ENCODE measurements around the gene HNRNPAB.
"Not testable (repeated sequence)": the region's sequence is repeated elsewhere in the genome, so short reads cannot be mapped to it uniquely, and the experiment has no call there.

HNRNPAB gene

GRCh38 chr5:178213003-178213461, 8.7 kb downstream of the HNRNPAB start:
- no peak for DNase-seq

DNA sequence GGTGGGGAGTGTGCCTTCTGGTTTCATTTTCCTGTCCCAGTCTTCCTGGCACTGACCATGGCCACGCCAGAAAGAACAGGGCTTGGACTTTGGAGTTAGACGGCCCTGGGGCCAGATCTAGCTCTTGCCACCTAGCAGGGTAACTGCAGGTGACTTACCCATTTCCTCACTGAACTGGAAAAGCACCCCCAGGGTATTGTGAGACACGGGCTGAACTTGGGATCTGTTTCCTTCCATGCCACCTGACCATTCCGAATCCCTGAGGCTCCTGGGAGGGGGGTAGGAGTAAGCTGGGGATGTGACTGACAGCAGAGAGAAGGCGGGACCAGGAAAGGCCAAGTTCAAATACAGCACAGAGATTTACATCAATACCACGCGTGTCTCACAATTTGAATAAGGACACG, 9.4 kb downstream of the HNRNPAB start:
- DNase-seq: no peak

DNA sequence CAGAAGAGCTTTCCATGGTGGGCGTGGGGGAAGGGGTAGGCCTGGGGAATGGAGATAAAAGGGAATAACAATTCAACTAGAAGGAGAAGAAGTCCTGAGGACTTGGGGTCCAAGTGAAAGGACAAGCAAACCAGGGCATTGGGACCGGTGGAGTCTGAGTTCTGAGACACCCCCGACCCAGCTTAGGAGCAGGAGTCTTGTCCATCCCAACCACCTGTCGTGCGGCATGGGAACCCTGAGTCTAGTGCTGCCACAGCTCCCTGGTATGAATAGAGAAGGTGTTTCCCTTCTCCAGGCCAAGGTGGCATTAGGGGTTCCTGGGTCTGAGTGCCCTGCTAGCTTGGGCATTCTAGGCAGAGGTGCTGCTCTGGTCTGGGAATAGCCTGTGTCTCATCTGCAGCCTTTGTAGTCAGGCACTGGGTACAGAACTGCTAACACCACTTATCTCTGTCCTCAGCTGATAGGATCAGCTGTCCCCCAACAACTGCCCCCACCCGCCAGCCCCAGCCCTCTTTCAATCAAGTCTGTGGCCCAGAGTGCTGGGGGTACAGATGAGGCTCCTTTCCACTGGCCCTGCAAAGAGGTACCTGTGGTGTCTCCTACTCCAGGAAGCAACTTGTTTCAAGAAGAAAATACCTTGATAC, 9.9 kb downstream of the HNRNPAB start:
- no peak for DNase-seq

- no peak for DNase-seq
Measured at GRCh38 chr5:178215280-178216002, 11.1 kb downstream of the HNRNPAB start.

GRCh38 chr5:178216088-178216534, 11.8 kb downstream of the HNRNPAB start:
- no peak for DNase-seq

- no peak for DNase-seq
Measured at GRCh38 chr5:178216779-178217178, 12.4 kb downstream of the HNRNPAB start.

- no peak for DNase-seq
Measured at GRCh38 chr5:178218237-178218776, 14.0 kb downstream of the HNRNPAB start.

GRCh38 chr5:178218827-178219226, 14.5 kb downstream of the HNRNPAB start:
- no peak for DNase-seq

DNA sequence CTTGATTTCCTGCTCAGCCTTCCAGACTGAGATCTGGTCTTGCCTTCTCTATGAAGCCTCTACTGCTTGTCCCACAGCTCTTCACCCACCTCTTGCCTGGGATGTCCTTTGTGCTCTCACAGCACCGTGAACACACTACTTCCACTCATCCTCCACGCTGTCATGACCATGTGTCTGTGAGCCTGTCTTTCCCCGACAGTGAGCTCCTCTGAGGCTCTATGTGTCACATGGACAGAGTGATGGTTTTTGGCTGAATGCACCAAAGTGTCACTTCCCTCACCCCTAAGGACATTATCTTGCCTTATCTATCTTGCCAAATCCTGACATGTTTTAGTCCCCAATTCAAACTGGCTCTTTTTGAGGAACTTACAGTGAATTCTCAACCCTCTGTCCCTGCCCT, 16.9 kb downstream of the HNRNPAB start:
- DNase-seq: no peak

DNA sequence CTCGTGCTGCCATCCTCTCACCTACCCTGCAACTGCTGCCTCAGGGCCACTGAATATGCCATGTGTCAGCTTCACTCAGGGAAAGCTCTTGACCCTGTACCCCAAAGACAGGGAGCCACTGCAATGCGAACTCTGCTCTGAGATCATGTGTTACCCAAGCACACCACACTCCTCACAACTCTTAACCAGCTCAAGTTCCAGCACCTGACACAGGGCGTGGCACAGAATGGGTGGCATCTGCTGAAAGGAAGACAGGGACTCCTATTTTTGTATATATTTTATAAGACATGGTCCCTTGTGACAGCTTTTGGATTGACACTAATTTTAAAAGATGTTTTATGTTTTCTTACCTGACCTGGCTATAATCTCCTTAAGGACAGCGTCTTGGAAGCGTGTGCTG, 17.5 kb downstream of the HNRNPAB start:
- DNase-seq: no peak

DNA sequence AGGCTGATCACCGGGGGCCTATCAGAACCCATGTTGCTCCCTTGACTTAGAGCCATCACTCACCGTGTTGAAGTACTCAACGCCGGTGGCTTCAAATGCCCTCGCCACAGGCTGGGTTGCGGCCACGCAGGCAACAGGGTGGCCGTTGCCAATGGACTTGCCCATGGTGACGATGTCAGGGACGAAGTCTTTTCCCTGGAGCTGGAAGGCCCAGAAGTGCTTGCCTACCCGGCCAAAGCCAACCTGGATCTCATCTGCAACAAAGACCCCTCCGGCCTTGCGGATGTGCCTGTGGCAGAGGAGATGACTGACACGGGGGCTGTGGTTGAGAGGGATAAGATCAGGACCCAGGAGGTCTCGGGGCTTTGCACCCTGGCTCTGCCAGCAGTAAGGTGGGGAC, 18.0 kb downstream of the HNRNPAB start:
- no peak for DNase-seq

DNA sequence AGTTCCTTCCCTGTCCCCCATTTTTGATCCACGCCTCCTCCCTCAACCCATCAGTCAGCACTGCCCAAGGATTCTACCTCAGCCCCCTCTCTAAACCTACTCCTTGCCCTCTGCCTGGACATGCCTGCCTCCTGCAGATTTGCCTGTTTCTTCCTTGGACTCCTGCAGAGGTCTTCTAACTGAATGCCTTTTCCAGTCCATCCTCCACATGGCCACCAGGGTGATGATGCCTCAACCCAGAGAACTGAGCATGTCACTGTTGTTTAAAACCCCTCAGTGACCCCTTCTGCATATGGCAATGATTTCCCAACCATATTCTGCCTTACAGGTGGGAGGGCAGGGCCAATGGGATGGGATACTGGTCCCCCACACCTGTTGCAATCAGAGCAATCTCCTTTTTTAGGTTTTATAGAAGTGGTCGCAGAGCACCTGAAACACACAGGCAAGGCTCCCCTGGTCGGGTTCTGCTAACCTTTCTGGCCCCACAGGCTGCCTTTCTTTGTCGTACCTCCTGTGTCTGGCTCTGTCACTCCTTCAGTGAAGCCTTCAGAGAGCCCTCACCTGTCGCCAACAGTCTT, 19.0 kb downstream of the HNRNPAB start:
- no peak for DNase-seq

- no peak for DNase-seq
Measured at GRCh38 chr5:178223828-178224335, 19.5 kb downstream of the HNRNPAB start.

GRCh38 chr5:178224403-178224802, 20.1 kb downstream of the HNRNPAB start:
- no peak for DNase-seq

DNA sequence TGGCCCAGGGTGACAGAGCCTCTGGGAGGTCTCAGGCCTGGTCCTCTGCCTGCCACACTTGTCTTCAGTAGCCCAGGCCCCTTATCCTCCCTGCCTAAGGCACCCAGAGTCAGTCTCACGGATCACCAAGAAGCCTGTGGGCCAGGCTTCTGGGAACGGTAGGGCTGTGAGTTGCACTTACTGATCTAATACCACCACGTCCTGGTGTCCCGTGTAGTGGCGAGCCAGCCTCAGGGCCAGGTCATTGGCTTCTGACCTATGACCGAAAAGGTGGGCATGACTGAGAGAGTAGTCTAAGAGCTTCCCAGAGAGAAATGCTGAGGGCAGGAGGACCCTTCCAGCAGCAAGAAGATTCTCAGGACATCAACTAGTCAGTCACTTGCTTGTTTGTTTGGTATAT, 20.8 kb downstream of the HNRNPAB start:
- no peak for DNase-seq

GRCh38 chr5:178227138-178227659, 22.9 kb downstream of the HNRNPAB start:
- DNase-seq: no peak

- DNase-seq: no peak
Measured at GRCh38 chr5:178227929-178228328, 23.6 kb downstream of the HNRNPAB start.

DNA sequence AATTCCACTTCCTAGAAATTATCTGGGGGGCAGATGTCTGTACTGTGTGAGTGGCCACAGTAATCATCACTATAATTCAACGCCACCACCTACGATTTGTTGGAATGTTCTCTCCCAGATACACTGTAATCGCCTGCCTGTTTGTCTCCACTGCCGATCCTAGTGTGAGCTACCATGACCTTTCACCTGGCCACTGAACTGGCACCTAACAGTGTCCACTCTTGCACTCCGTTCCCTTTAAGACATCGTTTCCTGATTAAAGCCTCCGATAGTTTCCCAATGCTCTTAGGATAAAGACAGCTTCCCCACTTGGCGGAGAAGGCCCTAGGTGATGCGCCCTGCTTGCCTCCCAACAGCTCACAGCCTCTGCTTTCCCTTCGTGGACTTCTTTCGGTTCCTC, 24.3 kb downstream of the HNRNPAB start:
- DNase-seq: no peak

GRCh38 chr5:178229111-178229510, 24.8 kb downstream of the HNRNPAB start:
- not testable (repeated sequence) for DNase-seq

DNA sequence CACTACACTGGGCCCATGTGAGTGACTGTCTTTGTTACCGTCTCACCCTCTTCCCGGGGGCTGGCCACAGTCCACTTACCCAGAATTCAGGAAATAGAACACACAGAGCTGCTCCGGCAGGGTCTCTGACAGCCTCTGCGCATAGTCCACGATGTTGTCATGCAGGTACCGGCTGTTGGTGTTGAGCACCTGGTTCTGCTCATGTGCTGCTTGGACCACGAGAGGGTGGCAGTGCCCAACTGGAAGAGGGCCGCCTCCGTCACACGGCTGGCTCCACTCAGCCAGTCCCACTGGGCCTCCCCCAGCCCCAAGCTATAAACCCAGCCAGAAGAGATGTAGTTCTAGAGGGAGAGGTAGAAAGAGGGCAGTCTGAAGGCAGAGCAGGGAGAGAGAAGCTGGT, 25.5 kb downstream of the HNRNPAB start:
- DNase-seq: no peak

DNA sequence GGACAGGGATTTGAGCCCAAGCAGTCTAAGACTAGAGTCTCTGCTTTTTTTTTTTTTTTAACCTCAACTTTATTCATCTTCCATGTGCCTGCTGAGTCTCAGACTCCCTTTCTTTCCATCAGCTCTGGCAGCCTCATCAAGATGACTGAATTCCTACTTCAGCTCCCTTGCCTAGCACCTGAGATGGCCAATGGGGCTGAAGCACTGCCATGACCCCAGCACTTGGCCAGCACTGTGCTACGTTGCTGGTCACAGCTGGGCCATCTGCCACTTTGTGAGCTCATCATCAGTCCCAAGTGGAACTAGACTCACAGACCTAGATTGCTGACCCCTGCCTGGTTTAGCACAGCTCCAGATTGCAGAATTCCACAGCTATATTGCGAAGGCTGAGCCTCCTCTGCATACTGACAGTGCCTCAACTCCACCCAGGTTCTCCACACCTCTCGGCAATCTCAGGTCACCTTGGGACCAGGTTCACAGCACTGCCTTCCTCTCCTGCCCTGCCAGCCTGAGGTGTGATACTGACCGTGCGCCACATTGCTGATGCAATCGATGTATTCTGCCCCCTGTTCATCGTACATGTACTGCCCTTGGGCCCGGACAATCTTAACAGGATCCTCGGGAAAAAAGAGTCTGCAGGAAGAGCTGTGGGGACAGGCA, 26.7 kb downstream of the HNRNPAB start:
- no peak for DNase-seq

GRCh38 chr5:178231539-178232123, 27.3 kb downstream of the HNRNPAB start:
- DNase-seq: no peak
